Lung (tissue), 12 donors: Measurements from ENCODE around the gene ZNF648. TPM values are rescaled to one million over a fixed set of nuclear protein-coding genes. Genes with fewer than 3 reads are reported as not detected.

ENCODE experiments used
- ATAC-seq: fragments of 200-7000 bp; cut with Tn5 transposase; one replicate; pipeline ENCODE4 v1.9.1; 2020; ENCODE audit warnings: moderate number of reproducible peaks; ENCODE audit not compliant: insufficient read depth, low FRiP score
- DNase-seq, 3 donors: peaks; one replicate each; pipeline ENCODE4 v3.0.0-alpha.2; 2013 to 2017
- H3K27ac ChIP-seq, 2 donors: one replicate each; pipeline ENCODE4 v1.5.1; 2013; ENCODE audit warnings: mild to moderate bottlenecking in 2 of 2, moderate library complexity in 2 of 2, control low read depth in 1 of 2, inconsistent platforms in 1 of 2, low read depth in 1 of 2, low read length in 1 of 2
- H3K27me3 ChIP-seq, 3 donors: one replicate each; pipeline ENCODE4 v1.5.1; 2013; ENCODE audit warnings: low read length in 2 of 3; ENCODE audit not compliant: control insufficient read depth in 3 of 3, insufficient read depth in 3 of 3
- H3K36me3 ChIP-seq, 4 donors: one replicate each; pipeline ENCODE4 v1.5.1; 2013; ENCODE audit warnings: low read length in 4 of 4, mild to moderate bottlenecking in 1 of 4, moderate library complexity in 1 of 4; ENCODE audit not compliant: control insufficient read depth in 4 of 4, insufficient read depth in 4 of 4
- H3K4me1 ChIP-seq, 5 donors: one replicate each; pipeline ENCODE4 v1.5.1; 2013; ENCODE audit warnings: low read length in 5 of 5, mild to moderate bottlenecking in 2 of 5, moderate library complexity in 1 of 5; ENCODE audit not compliant: control insufficient read depth in 5 of 5, insufficient read depth in 5 of 5
- H3K4me3 ChIP-seq: one replicate; pipeline ENCODE4 v1.5.1; 2013; ENCODE audit warnings: mild to moderate bottlenecking, control low read depth, moderate library complexity
- H3K9ac ChIP-seq, 2 donors: one replicate each; pipeline ENCODE4 v1.5.1; 2013; ENCODE audit warnings: low read length in 2 of 2, control low read depth in 1 of 2; ENCODE audit not compliant: insufficient read depth in 1 of 2
- H3K9me3 ChIP-seq, 4 donors: one replicate each; pipeline ENCODE4 v1.5.1; 2013; ENCODE audit warnings: low read length in 3 of 4, mild to moderate bottlenecking in 1 of 4, moderate library complexity in 1 of 4; ENCODE audit not compliant: control insufficient read depth in 4 of 4, insufficient read depth in 3 of 4
- CTCF ChIP-seq: IDR thresholded peaks from 2 replicates; pipeline ENCODE4 v1.5.1; 2012; ENCODE audit warnings: mild to moderate bottlenecking; ENCODE audit errors: control extremely low read depth, extremely low read depth
- WGBS, 2 donors: extraction: QIAGEN DNeasy Blood & Tissue Kit; methylation state at CpG; one replicate each; pipeline ENCODE4 v1.1.7; 2013; 5-methylcytosine and 5-hydroxymethylcytosine counted together
- polyA plus RNA-seq, 2 donors: library from polyadenylated mRNA; stranded (reverse); fragments of 200-250 nt; gene quantifications; one replicate each; pipeline ENCODE4 v1.2.1, GENCODE V29; 2013
- total RNA-seq, 2 donors: library from RNA; depleted of rRNA in 1 of 2; stranded (reverse); fragments of >200 nt in 1 of 2; gene quantifications; one replicate each; pipeline ENCODE4 v1.2.1, GENCODE V29; 2014 to 2021
- donor health status: control.
- donor health status: control.
- donor health status: Bipolar disorder and iron deficiency.
- donor health status: healthy.
- donor health status: DM: yes; HTN: yes; CAD: no.

The ZNF648 gene
- total and polyA plus RNA-seq, 4 donors: 0.09 to 0.21 (median 0.20) TPM; not detected in 1

- no peaks in the 10 kb centered on the region for H3K36me3 ChIP-seq
- no peak for DNase-seq
- H3K27me3 ChIP-seq: no peaks in the 10 kb centered on the region
- no peak overlapping the region for H3K27ac ChIP-seq
- 89 to 95% methylated on average over 3 of the region's 3 CpGs for WGBS, 2 donors
- no peak overlapping the region for H3K9ac ChIP-seq
- no peak overlapping the region for H3K4me3 ChIP-seq
- H3K9me3 ChIP-seq: peaks cover 0 to 1% (median 0%) of the 10 kb centered on the region in 4 donors
- peaks cover 0 to 7% (median 2%) of the 10 kb centered on the region in 5 donors for H3K4me1 ChIP-seq
- ATAC-seq: no peak
- TF ChIP-seq CTCF: no peak
Observed at GRCh38 chr1:182004601-182005000, 56.9 kb downstream of the ZNF648 start.
